ENCODE data around the gene TRNP1.
"Not testable (repeated sequence)": the region's sequence is repeated elsewhere in the genome, so short reads cannot be mapped to it uniquely, and the experiment has no call there.

TRNP1 gene, protein sequence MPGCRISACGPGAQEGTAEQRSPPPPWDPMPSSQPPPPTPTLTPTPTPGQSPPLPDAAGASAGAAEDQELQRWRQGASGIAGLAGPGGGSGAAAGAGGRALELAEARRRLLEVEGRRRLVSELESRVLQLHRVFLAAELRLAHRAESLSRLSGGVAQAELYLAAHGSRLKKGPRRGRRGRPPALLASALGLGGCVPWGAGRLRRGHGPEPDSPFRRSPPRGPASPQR

DNA sequence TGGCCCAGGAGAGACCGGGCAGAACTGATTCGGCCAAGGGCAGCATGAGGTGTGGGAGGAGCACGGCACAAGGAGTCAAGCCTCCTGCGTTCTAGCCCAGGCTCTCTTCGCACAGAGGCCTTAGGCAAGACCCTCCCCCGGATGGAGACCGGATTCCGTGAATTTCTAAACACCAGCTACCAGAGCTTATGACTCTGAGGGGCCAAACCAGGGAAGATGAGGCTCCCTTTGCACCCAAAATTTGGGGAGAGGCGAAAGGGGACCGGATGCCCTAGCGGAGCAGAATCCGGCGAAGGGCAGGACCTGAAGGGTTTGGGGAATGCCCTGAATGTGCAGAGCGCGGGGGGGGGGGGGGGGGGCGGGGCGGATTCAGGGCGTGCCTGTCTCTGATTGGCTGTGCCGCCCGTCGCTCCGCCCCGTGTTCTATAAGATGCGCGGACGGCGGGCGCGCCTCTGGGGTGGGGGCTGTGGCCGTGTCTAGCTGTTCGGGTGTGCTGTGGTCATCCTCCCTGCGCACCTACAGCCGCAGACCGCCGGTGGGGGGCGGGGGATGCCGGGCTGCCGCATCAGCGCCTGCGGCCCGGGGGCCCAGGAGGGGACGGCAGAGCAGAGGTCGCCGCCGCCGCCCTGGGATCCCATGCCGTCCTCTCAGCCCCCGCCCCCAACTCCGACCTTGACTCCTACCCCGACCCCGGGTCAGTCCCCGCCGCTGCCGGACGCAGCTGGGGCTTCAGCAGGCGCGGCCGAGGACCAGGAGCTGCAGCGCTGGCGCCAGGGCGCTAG is at the start of gene TRNP1:
Gene TRNP1, plus strand, starts transcription at position 456 of the 783 bp plus-strand sequence. Its CDS starts 95 bp downstream, at position 551.
- peak in 45 of 51 donors; percentile 11 to 77 (median 47) for DNase-seq

DNA sequence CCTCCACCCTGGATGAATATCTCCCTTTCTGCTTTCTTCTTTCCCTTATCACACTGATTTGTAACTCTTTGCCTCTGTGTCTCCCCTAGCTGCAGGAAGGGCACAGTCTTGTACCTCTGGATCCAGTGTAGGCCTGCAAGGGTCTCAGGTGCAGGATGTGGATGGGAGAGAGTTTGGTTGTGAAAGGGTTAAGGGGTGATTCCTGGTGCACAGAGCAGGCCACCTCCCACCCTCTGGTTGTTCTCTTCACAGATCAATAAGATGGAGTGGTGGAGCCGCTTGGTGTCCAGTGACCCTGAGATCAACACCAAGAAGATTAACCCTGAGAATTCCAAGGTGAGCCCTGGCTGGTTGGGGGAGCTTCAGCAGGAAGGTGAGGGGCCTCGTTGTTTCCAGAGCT is 48.4 kb upstream of the TRNP1 start:
- DNase-seq, result no peak

DNA sequence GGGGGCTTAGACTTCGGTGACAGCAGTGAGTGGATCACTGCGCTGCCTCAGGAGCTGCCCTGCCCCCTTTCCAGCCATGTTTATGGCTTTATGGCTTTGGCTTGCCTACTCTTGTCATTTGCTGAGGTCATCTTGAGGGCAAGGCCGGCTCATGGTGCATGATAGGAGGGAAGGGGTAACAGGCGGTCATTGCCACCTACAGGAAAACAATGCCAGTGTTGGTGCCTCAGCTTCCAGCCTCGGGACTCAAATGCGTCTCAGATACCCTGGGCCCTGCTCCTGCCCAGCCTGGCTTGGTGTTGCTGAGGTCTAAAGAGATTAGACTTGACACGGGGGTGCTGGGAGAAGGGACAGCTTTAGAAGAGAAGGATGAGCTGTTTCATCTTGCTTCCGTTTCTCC is 47.8 kb upstream of the TRNP1 start:
- no peak for DNase-seq

DNA sequence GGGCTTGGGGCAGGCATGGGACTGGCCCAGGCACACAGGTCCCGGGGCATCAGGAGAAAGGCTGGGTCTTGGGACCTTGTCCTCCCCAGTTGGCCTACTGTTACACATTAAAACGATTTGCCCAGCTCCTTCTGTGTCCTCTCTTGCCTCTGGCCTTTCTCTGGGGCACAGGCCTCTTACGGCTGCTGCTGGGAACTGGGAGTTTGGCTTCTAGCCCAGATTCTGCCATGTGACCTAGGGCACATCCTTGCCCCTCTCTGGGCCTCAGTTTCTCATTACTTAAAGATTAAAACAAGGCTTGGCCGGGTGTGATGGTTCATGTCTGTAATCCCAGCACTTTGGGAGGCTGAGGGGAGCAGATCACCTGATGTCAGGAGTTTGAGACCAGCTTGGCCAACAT is 47.2 kb upstream of the TRNP1 start:
- DNase-seq, result peak in 2 of 51 donors; percentile 1 to 4

DNA sequence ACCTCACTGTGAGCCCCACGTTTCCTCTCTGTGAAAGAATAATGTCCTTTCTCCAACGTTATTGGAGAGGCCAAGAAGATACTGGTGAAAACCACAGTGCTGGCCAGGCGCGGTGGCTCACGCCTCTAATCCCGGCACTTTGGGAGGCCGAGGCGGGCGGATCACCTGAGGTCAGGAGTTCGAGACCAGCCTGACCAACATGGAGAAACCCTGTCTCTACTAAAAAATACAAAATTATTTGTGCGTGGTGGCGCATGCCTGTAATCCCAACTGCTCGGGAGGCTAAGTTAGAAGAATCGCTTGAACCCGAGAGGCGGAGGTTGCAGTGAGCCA is 44.8 kb upstream of the TRNP1 start:
- DNase-seq, result not testable (repeated sequence)

DNA sequence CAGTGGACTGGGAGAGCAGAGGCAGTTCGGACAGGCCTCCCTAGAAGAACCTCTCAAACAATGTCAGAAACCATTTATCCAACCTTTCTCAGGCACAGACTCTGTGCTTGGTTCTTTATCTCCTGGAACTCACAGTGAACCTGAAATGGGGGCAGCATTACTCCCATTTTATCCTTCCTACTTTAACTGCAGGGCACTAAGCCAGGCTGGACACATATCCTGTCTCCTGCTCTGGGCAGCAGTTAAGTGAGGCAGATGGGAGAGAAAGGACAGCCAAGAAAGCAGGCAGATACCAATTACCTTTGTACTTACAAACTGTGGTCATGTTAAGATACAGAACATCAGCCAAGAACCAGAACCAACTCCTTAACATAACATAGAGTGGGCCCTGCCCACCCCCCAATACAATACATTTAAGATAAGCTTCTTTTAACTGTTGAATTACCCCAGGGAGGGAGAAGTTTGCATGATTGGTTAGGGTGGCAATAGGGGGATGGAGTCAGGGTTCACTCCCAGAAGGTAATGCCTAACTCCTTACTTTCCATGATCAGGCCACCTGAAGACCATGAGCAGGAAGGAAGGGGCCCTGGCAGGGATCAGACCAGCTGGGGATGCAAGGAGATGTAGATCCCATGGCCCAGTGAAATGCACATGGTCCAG is 44.1 kb upstream of the TRNP1 start:
- DNase-seq, result no peak

DNA sequence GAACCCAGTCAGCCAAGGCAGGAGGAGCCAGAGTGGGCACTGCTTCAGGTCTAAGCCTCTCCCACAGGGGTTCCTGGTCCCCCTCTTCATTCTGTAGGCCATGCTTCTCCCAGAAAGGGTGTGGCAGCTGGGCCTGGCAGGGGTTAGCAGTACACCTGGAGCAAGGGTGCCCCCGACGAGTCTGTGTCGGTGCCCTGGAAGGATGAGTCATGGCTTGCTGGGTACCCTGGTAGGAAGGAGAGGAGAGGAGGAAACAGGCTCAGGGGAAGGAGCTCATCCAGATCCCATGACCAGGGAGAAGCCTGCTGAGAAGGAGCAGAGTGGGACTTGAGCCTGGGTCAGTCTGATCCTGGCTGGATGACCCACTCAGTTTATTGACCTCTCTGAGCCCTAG is 43.6 kb upstream of the TRNP1 start:
- DNase-seq, result no peak

DNA sequence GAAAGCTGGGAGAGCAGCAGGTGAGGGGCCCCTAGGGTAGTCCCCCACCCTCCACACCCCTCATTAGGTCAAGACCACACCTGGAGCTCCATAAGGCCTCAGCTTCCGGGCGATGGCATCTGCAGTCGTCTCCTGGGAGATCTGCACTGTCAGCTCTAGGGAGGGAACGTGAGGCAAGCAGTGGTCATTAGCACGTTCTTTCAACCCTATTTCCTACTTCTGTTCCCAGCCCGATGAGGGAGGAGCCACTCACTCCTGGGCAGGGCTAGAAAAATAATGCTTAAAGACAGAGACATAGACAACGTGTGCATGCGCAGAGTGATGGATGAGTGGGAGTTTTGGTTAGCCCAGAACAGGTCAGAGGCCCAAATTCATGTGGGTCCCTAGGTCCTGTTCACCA is 42.9 kb upstream of the TRNP1 start:
- no peak for DNase-seq

DNA sequence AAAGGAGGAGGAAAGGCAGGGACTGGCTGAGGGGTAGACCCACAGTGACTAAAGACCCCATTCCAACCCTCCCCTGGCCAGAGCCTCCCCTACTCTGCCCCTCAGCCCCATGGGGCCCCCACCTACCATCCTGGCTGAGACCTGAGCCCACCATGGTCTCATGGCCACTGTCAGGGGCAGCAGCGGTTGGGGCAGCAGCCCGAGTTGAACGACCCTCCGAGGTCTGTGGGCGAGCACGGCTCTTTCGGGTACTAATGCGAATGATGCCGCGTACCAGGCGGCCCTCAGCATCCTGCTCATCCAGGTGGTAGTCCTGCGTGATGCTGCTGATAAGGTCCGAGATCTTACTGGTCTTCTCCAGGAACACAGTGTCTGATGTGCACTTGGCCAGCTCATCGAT is 42.3 kb upstream of the TRNP1 start:
- DNase-seq, result no peak

DNA sequence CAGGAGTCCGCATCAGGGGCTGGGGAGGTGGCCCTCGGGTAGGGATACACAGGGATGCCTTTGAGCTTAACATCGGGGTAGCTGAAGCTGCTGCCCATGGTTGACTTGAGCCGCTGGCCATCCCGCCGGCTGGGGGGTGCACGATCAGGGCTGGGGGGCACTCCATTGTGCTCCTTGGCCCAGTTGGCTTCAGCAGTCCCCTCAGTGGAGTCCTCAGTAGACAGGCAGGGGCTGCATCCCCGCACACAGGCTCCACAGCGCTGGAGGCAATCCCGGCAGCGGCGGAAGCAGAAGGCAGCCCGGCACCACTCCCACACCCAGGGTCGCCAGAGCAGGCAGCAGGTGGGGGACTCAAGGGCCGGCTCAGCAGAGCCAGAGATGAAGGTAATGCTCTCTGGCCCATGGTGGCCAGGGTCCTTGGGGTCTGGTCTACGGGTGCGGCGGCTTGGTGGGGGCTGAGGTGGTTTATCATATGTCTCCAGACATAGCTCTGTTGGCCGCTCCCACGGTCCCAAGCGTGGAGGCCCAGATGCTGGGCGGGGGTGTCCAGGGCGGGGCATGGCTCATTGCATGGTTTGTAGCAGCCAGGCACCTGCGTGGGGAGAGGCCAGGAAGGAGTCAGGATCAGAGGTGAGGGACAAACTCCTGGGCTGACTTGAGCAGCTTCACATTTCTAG is 41.5 kb upstream of the TRNP1 start:
- DNase-seq, result no peak

DNA sequence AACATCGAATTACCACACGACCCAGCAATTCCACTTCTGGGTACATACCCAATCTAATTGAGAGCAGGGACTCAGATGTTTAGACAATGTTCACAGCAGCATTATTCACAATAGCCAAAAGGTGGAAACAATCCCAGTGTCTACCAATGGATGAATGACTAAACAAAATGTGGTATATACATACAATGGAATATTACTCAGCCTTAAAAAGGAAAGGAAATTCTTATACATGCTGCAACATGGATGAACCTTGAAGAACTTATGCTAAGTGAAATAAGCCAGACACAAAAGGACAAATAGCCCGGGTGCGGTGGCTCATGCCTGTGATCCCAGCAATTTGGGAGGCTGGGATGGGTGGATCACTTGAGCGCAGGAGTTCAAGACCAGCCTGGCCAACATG is 40.1 kb upstream of the TRNP1 start:
- DNase-seq, result no peak

DNA sequence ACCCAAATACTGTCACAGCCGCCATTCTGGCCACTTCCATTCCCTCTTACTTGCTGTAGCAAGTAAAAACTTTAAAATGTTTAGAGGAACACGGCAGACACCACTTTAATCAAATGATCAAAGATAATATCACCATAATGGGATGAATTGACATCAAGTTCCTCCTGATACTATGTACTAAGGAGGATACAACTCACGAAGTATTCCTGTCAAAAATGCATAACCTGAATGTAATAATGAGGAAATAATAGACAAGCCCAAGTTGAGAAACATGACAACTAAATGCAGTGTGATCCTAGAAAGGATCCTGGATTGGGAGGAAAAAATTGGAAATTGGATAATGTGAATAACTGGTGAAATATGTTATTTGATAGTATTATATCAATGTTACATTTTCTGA is 37.2 kb upstream of the TRNP1 start:
- DNase-seq, result no peak

DNA sequence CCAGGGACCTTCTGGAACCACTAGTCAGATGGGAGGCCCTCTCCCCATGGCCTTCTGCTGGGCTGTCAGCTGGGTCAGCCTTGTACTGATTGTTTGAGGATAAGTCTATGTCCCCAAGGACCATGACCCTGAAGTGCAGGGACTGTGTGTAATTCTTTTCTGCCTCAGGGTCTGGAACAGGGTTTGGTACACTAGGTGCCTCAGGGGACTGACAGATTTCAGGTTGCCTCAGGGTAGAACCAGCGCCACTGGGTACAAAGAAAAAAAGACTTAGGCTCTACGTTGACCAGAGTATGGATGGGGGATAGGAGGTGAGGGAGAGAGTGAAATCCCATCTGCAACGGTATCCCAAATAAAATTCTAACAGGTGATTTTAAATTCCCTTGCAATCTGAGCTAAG is 36.2 kb upstream of the TRNP1 start:
- DNase-seq, result no peak

DNA sequence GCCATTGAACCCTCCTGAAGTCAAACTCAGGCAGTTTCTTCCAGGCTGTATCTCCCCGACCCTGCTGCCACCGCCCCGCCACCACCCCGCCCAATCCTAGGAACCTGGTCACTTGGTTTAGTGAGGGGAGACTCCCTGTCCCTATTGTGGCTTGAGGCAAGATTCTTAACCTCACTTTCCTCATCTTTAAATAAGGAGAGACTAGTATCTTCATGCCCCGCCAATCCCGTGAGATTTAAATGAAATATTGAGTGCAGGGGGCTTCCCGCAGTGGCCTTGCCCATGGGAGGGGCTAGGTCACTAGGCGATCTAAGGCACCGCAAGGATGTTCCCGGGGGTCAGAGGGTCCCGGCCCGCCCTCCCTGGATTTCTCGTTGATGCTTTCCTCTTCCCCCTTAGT is 34.2 kb upstream of the TRNP1 start:
- no peak for DNase-seq

DNA sequence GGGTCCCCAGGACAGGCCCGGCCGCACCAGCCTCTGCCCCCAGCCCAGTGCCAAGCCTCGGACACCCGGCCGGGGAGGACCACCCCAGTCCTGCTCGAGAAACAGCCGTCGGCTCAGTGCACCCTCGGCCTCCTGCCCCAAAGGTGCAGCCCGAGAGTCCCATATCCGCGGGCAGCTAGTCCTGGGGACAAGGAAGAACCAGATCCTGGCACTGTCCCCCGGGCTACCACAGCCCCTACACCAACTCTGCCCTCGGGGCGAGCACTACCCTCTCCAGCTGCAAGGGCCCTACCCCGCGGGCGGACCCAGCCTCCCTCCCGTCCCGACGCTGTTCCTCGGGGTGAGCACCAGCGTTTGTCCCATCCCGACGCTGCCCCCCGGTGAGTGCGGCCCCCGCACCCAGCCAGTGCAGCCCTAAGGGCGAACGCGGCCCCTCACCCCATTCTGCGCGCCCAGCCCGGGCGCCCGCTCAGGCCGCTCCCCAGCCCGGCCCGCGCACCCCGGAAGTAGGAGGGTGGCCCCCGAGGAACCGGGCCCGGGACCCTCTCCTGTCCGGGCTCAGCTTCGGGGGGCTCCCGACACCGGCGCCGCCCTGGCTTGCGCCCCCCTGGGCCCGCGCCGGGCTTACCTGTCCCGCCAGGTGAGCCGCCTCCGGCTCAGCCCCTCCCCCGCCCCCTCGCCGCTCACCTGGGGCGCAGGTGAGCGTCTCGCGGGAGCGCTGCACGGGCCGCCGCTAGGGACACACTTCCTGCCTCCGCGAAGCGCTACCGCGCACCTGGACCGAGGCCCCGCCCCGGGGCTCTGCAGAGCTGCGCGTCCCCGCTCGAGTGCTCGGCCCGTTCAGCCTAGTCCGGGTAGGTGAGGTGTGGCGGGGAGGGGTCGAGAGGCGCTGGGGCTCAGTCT is 33.5 kb upstream of the TRNP1 start, which contains the start of gene KDF1:
Gene KDF1, minus strand, starts transcription at position 747 of the 903 bp plus-strand sequence. CDS start 8,088 bp downstream, outside the sequence.
- no peak for DNase-seq

DNA sequence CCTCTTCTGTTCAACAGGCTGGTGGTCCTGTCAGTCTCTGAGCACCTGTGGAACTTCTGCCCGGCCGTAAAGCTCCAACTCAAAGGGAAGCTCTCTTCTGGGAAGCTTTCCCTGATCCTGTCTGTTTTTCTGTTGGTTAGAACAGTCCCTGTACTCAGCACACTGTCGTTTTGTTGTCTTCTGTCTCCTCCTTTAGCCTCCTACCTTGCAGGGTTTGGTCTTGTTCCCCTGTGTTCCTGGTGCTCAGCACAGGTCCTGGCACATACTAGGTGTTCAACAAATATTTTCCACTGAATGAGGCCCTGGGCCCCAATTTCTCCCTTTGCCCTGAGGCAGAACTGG is 32.9 kb upstream of the TRNP1 start:
- no peak for DNase-seq

DNA sequence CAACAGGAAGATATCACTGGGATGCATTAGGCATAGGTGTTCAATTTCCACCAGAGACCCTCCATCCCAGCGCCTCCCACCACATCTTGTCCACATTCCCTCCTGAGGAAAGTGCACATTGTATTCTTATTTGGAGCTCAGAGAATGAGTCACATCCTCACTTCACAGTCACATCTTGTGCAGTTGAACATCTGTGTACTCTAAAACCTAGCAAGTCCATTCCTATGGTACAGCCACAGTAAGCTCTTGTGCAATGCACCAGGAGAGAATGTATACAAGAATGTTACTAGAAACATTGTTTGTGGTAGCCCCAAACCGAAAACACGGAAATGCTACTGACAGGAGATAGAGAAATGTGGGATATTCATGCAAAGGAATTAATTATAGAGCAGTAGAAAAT is 31.7 kb upstream of the TRNP1 start:
- no peak for DNase-seq

DNA sequence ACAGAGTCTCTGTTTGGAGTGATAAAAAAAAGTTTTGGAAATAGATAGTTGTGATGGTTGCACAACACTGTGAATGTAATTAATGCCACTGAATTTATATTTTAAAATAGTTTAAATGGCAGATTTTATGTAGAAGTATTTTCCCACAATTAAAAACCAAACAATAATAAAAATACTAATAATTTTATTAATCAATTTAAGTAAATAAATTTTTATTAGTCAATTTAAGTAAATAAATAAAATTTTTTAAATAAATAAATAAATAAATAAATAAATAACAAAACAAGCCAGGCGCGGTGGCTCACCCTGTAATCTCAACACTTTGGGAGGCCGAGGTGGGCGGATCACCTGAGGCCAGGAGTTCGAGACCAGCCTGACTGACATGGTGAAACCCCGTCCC is 28.3 kb upstream of the TRNP1 start:
- DNase-seq, result no peak

DNA sequence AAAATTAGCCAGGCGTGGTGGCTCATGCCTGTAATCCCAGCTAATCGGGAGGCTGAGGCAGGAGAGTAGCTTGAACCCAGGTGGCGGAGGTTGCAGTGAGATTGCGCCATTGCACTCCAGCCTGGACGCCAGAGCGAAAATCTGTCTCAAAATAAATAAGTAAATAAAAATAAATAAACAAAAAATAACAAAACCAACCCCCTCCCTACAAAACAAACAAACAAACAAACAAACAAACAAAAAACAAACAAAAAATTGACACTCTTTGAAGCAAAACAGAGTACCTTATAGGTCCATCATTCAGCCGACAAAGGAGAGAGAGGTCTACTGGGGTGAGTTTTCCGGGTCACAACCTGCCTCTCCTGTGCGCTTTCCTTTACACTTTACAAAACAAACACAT is 27.9 kb upstream of the TRNP1 start:
- DNase-seq, result no peak

DNA sequence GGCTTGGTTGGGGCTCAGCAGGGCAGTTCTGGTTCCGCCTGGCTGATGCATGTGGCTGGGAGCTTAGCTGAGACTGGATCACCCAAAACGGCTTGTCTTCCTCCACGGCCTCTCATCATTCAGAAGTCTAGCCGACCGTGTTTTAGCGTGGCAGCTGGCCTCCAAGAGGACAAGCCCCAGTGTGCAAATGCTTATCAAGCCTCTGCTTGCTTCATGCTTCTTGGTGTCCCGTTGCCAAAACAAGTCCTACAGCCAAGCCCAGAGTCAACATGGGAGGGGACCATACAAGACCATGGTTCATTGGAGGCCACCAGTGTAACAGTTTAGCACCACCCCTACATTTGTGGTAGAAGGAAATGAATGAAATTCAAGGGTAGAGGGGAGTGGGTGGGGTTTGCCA is 22.7 kb upstream of the TRNP1 start:
- no peak for DNase-seq

DNA sequence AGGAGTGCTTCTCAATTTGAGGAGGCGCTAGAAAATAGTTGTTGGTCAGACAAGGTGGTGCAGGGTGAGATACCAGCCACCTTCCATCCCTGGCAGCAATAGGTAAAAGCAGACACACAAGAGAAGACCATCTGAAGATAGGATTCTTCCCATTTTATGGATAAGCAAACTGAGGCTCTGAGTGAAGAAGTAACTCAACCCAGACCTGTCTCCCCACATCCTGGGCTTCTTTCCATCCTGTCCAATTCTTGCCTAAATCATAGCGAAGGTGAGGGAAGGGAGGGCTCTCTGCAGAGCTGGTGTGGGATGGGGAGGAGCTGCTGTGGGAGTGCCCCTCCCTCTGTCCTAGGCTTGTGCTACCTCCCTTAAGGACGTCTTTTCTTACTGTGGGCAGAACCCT is 21.9 kb upstream of the TRNP1 start:
- no peak for DNase-seq

All from hypothalamus (tissue), 51 donors.